HL-60/S4 treated with phorbol 12-myristate 13-acetate at 8.2 ng/mL for 4 days and 3 days (cell line): ENCODE results near the gene LHX5.
"Not testable (repeated sequence)": the region's sequence is repeated elsewhere in the genome, so short reads cannot be mapped to it uniquely, and the experiment has no call there.

Experiments used
- in situ Hi-C: fragments of 300-500 bp; cut with MboI; formaldehyde crosslinking; loops from 2 replicates; pipeline ENCODE4 v1.15.0; 2022; ENCODE audit warnings: low sequenced_read_pairs

The LHX5 gene

GRCh38 chr12:113471619-113472171 is at the start of gene LHX5:
TSS of gene LHX5 (minus strand) at chr12:113471871. CDS start at chr12:113471498, 373 bp downstream.
- in situ Hi-C loops = no loop called here

GRCh38 chr12:113519464-113520307 is 48.0 kb upstream of the LHX5 start:
- in situ Hi-C loops = no loop called here

- in situ Hi-C loops = no loop called here
Measured at GRCh38 chr12:113515082-113515856, 43.6 kb upstream of the LHX5 start.

- in situ Hi-C loops = no loop called here
Measured at GRCh38 chr12:113514602-113515001, 42.9 kb upstream of the LHX5 start.

GRCh38 chr12:113512568-113512967 is 40.9 kb upstream of the LHX5 start:
- in situ Hi-C loops = no loop called here

- in situ Hi-C loops = no loop called here
Measured at GRCh38 chr12:113506867-113507266, 35.2 kb upstream of the LHX5 start.

- in situ Hi-C loops = no loop called here
Measured at GRCh38 chr12:113505941-113506340, 34.3 kb upstream of the LHX5 start.

- in situ Hi-C loops = no loop called here
Measured at GRCh38 chr12:113504917-113505316, 33.2 kb upstream of the LHX5 start.

- in situ Hi-C loops = no loop called here
Measured at GRCh38 chr12:113500782-113501311, 29.2 kb upstream of the LHX5 start.

- in situ Hi-C loops = no loop called here
Measured at GRCh38 chr12:113500306-113500675, 28.6 kb upstream of the LHX5 start.

GRCh38 chr12:113498490-113498889 is 26.8 kb upstream of the LHX5 start:
- in situ Hi-C loops = no loop called here

GRCh38 chr12:113497693-113498092 is 26.0 kb upstream of the LHX5 start:
- in situ Hi-C loops = no loop called here

GRCh38 chr12:113495941-113496340 is 24.3 kb upstream of the LHX5 start:
- in situ Hi-C loops = not testable (repeated sequence)

- in situ Hi-C loops = no loop called here
Measured at GRCh38 chr12:113488322-113488721, 16.7 kb upstream of the LHX5 start.

- in situ Hi-C loops = no loop called here
Measured at GRCh38 chr12:113486722-113487121, 15.1 kb upstream of the LHX5 start.

- in situ Hi-C loops = no loop called here
Measured at GRCh38 chr12:113485330-113485729, 13.7 kb upstream of the LHX5 start.

GRCh38 chr12:113482334-113482733 is 10.7 kb upstream of the LHX5 start:
- in situ Hi-C loops = no loop called here

GRCh38 chr12:113480336-113480971 is 8.8 kb upstream of the LHX5 start:
- in situ Hi-C loops = no loop called here

- in situ Hi-C loops = no loop called here
Measured at GRCh38 chr12:113479590-113480335, 8.1 kb upstream of the LHX5 start.

GRCh38 chr12:113479216-113479589 is 7.5 kb upstream of the LHX5 start:
- in situ Hi-C loops = no loop called here
